GM12872 (cell line): ENCODE results near the gene AUNIP.

ENCODE experiments used
- CTCF ChIP-seq: IDR thresholded peaks from 3 replicates; pipeline ENCODE4 v1.5.1; 2011; ENCODE audit warnings: low read depth, mild to moderate bottlenecking, low read length, moderate library complexity; ENCODE audit not compliant: insufficient read depth

The AUNIP gene

GRCh38 chr1:25793585-25794170 lies 65.6 kb downstream of the AUNIP start:
- TF ChIP-seq CTCF = no peak

- TF ChIP-seq CTCF = no peak
These were observed 67.1 kb downstream of the AUNIP start for GRCh38 chr1:25792115-25792514.

GRCh38 chr1:25790472-25790871 lies 68.8 kb downstream of the AUNIP start:
- TF ChIP-seq CTCF = no peak

GRCh38 chr1:25787760-25788166 lies 71.5 kb downstream of the AUNIP start:
- no peak for TF ChIP-seq CTCF

- TF ChIP-seq CTCF = no peak
These were observed 72.1 kb downstream of the AUNIP start for GRCh38 chr1:25786887-25787759.

- TF ChIP-seq CTCF = no peak
These were observed 73.8 kb downstream of the AUNIP start for GRCh38 chr1:25785333-25786067.

- TF ChIP-seq CTCF = no peak
These were observed 74.6 kb downstream of the AUNIP start for GRCh38 chr1:25784575-25785051.
